Endothelial cell (in vitro differentiated cells): ENCODE measurements around the gene CCDC150. TPM values are rescaled to one million over a fixed set of nuclear protein-coding genes. Genes with fewer than 3 reads are reported as not detected.

Experiments used
- DNase-seq: peaks from one replicate; pipeline ENCODE4 v3.0.0; 2021; ENCODE audit warnings: low spot score
- H3K27ac Mint-ChIP-seq: one replicate; pipeline ENCODE4 v1.8.0; 2021; ENCODE audit warnings: mixed read lengths, inconsistent platforms; ENCODE audit not compliant: unreplicated experiment
- H3K27me3 Mint-ChIP-seq: one replicate; pipeline ENCODE4 v1.8.0; 2021; ENCODE audit warnings: mild to moderate bottlenecking, moderate library complexity, mixed read lengths, inconsistent platforms; ENCODE audit not compliant: unreplicated experiment
- H3K36me3 Mint-ChIP-seq: one replicate; pipeline ENCODE4 v1.8.0; 2021; ENCODE audit warnings: mild to moderate bottlenecking, low read depth, mixed read lengths, inconsistent platforms; ENCODE audit not compliant: unreplicated experiment
- H3K4me1 Mint-ChIP-seq: one replicate; pipeline ENCODE4 v1.8.0; 2021; ENCODE audit warnings: mild to moderate bottlenecking, mixed read lengths, inconsistent platforms; ENCODE audit not compliant: unreplicated experiment
- H3K4me3 Mint-ChIP-seq: one replicate; pipeline ENCODE4 v1.8.0; 2021; ENCODE audit warnings: mild to moderate bottlenecking, mixed read lengths, inconsistent platforms; ENCODE audit not compliant: unreplicated experiment
- H3K9me3 Mint-ChIP-seq: one replicate; pipeline ENCODE4 v1.8.0; 2021; ENCODE audit warnings: mixed read lengths, inconsistent platforms; ENCODE audit not compliant: unreplicated experiment
- total RNA-seq: library from RNA; stranded (reverse); fragmentation: NEBNext Ultra II Directional; extraction: Animal tissue kit (Norgen Biotek cat#: 25700); gene quantifications from one replicate; pipeline ENCODE4 v1.2.1, GENCODE V29; 2021; ENCODE audit not compliant: unreplicated experiment
- TF ChIP-seq, protein P1 (sequence below): fragments of 200-600 bp; sonication (generic); IDR thresholded peaks from one replicate; pipeline ENCODE4 v1.5.0; 2021; ENCODE audit warnings: antibody characterized with exemption; ENCODE audit not compliant: unreplicated experiment

The CCDC150 gene
- total RNA-seq, 1 donor from 2014 or later, result 12.4 TPM

DNA sequence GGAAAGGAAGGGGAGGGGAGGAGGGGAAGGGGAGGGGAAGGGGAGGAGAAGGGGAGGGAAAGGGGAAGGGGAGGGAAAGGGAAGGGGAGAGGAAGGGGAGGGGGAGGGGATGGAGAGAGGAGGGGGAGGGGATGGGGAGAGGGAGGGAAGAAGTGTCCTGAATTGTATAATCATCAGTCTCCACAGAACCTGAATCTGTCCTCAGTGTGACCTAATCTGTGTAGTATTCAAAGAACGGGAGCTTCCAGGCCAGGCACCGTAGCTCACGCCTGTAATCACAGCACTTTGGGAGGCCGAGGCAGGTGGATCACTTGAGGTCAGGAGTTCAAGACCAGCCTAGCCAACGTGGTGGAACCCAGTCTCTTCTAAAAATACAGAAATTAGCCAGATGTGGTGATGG, 41.1 kb upstream of the CCDC150 start:
- DNase-seq, result no peak
- Mint-ChIP-seq H3K9me3 (no peaks in the 10 kb centered on the region), H3K36me3 (no peaks in the 10 kb centered on the region), H3K27me3 (peaks cover 2% of the 10 kb centered on the region), H3K4me3 (no peak overlapping the region), H3K27ac (no peak overlapping the region), H3K4me1 (peaks cover 12% of the 10 kb centered on the region)
- TF ChIP-seq, protein P1, sequence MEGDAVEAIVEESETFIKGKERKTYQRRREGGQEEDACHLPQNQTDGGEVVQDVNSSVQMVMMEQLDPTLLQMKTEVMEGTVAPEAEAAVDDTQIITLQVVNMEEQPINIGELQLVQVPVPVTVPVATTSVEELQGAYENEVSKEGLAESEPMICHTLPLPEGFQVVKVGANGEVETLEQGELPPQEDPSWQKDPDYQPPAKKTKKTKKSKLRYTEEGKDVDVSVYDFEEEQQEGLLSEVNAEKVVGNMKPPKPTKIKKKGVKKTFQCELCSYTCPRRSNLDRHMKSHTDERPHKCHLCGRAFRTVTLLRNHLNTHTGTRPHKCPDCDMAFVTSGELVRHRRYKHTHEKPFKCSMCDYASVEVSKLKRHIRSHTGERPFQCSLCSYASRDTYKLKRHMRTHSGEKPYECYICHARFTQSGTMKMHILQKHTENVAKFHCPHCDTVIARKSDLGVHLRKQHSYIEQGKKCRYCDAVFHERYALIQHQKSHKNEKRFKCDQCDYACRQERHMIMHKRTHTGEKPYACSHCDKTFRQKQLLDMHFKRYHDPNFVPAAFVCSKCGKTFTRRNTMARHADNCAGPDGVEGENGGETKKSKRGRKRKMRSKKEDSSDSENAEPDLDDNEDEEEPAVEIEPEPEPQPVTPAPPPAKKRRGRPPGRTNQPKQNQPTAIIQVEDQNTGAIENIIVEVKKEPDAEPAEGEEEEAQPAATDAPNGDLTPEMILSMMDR, result no peak

DNA sequence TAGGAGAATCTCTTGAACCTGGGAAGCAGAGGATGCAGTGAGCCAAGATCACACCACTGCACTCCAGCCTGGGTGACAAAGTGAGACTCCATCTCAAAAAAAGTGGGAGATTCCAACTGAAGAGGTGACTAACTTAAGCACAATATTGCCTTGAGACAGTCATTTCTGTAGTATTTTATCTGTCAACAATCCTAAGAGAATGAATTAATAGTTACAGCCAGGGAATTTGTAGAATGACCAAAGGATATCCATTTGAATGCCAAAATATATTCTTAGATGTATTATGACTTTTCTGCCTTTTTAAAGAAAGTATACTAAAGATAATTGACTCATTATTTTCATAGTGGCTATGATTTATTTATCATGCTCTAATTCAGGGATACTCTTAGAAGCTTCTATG, 40.7 kb upstream of the CCDC150 start:
- DNase-seq, result no peak
- Mint-ChIP-seq H3K4me1 (peaks cover 8% of the 10 kb centered on the region), H3K4me3 (no peak overlapping the region), H3K36me3 (no peaks in the 10 kb centered on the region), H3K27me3 (peaks cover 2% of the 10 kb centered on the region), H3K9me3 (no peaks in the 10 kb centered on the region), H3K27ac (no peak overlapping the region)
- TF ChIP-seq, protein P1, result no peak

DNA sequence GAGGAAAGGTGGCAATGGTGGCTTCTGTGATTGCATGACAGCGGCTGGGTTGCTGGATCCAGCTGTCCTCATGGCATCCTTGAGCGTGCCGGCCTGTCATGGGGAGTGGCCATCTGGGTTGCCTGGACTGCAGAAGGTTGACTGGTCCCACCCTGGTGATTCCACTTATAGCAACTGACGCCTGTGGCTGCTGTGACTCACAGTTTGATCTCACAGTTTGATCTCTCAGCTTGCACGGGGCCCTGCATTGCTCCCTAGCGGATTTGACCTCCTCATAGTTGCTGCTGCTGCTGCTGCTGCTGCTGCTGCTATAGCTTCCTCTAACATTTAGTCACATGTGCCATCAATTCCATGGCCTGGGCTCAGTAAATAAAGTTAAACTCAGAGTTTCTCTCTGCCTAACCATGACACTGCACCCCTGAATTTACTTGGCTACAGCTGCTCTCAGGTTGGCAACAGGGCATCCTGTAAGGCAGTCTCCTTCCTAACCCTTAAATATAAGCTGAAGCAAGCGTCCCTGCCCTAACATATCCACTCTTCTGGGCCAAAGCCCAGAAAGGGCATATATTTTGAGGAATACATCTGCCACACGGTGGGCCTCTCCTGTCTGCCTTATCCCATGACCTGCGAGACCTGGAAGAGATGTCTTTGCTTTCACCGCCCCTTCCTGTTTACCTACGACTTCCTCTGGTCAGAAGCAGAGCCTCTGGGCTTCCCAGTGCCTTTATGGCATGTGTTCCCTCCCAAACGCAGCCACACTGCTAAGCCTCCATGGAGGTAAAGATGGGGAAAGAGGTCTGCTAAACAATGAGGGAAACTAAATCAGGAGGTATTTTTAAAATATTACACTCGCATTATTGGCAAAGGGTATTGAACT, 37.8 kb upstream of the CCDC150 start:
- no peak for DNase-seq
- Mint-ChIP-seq H3K4me1 (peaks cover 6% of the 10 kb centered on the region), H3K36me3 (no peaks in the 10 kb centered on the region), H3K9me3 (no peaks in the 10 kb centered on the region), H3K27ac (no peak overlapping the region), H3K27me3 (peaks cover 2% of the 10 kb centered on the region), H3K4me3 (no peak overlapping the region)
- TF ChIP-seq, protein P1, result no peak

DNA sequence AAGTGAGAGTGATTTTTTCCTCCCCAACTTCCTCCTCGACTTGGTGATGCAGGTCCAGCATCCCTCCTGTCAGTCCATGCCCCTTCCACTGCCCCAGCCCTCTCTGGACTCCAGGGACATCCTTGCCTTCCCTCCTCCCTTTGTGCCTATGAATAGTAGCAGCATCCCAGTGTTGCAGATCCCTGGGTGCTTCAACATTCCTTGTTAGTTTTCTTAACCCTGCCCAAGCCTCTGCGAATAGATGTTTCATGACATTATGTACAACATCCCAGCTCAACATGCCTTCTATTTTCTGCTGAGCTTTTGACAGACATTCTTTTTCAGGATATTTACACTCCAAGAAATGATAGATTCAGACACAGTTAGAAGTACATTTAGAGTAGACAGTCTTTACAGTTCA, 35.3 kb upstream of the CCDC150 start:
- peaks cover 6% of the 10 kb centered on the region for H3K4me1 Mint-ChIP-seq
- no peak for DNase-seq

DNA sequence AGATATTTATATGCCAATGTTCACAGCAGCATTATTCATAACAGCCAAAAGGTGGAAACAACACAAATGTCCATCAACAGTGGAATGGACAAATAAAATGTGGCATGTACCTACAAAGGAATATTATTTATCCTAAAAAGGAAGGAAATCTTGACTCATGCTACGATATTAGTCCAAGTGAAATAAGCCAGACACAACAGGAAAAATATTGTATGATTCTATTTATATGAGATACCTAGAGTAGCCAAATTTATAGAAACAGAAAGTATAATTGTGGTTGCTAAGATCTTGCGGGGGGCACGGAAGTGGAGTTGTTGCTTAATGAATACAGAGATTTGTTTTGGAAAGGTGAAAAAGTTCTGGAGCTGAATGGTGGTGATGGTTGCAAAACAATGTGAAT, 33.0 kb upstream of the CCDC150 start:
- Mint-ChIP-seq H3K4me3 (no peak overlapping the region), H3K27ac (no peak overlapping the region), H3K36me3 (no peaks in the 10 kb centered on the region), H3K4me1 (peaks cover 6% of the 10 kb centered on the region), H3K9me3 (no peaks in the 10 kb centered on the region), H3K27me3 (no peaks in the 10 kb centered on the region)
- TF ChIP-seq, protein P1, result no peak
- DNase-seq, result no peak

More for the DNA sequence above, 35.3 kb upstream of the CCDC150 start:
- Mint-ChIP-seq H3K27ac (no peak overlapping the region), H3K4me3 (peak overlapping the region; percentile 40), H3K9me3 (no peaks in the 10 kb centered on the region), H3K36me3 (no peaks in the 10 kb centered on the region), H3K27me3 (peaks cover under 1% of the 10 kb centered on the region)
- TF ChIP-seq, protein P1, result no peak
